GOT3 (cell line): ENCODE data around the gene MYD88.
"Not testable (repeated sequence)": the region's sequence is repeated elsewhere in the genome, so short reads cannot be mapped to it uniquely, and the experiment has no call there.

Experiments
- DNase-seq: peaks from one replicate; lab custom pipeline; 2025; ENCODE audit warnings: mixed read lengths; lab: John Stamatoyannopoulos, UW

The MYD88 gene

GRCh38 chr3:38126121-38126892 lies 12.2 kb upstream of the MYD88 start:
- DNase-seq: no peak

- DNase-seq: no peak
These were observed 10.7 kb upstream of the MYD88 start for GRCh38 chr3:38127611-38128302.

GRCh38 chr3:38128303-38128655 lies 10.2 kb upstream of the MYD88 start:
- DNase-seq: no peak

- no peak for DNase-seq
These were observed 9.4 kb upstream of the MYD88 start for GRCh38 chr3:38129058-38129457.

- DNase-seq: no peak
These were observed 7.8 kb upstream of the MYD88 start for GRCh38 chr3:38130631-38131065.

GRCh38 chr3:38131621-38132369 lies 6.7 kb upstream of the MYD88 start:
- DNase-seq: no peak

GRCh38 chr3:38133209-38133556 lies 5.3 kb upstream of the MYD88 start:
- DNase-seq: no peak

- no peak for DNase-seq
These were observed 4.7 kb upstream of the MYD88 start for GRCh38 chr3:38133557-38134405.

- DNase-seq: not testable (repeated sequence)
These were observed 3.8 kb upstream of the MYD88 start for GRCh38 chr3:38134517-38135143.

GRCh38 chr3:38135621-38136277 lies 2.7 kb upstream of the MYD88 start:
- not testable (repeated sequence) for DNase-seq

GRCh38 chr3:38136393-38136776 lies 2.1 kb upstream of the MYD88 start:
- no peak for DNase-seq

GRCh38 chr3:38136777-38137614 lies 1.5 kb upstream of the MYD88 start, which contains the start of gene ACAA1:
TSS of gene ACAA1 (minus strand) at chr3:38137127. CDS start at chr3:38137035, 92 bp downstream.
- DNase-seq: peak; percentile 91

GRCh38 chr3:38137615-38138348 lies 679 bp upstream of the MYD88 start:
- DNase-seq: peak; percentile 52

- no peak for DNase-seq
These were observed 730 bp downstream of the MYD88 start for GRCh38 chr3:38139191-38139590.

- DNase-seq: no peak
These were observed 1.2 kb downstream of the MYD88 start for GRCh38 chr3:38139652-38140051.

GRCh38 chr3:38140326-38141172 lies 2.1 kb downstream of the MYD88 start:
- no peak for DNase-seq

GRCh38 chr3:38141173-38141951 lies 2.9 kb downstream of the MYD88 start:
- no peak for DNase-seq

- DNase-seq: no peak
These were observed 3.5 kb downstream of the MYD88 start for GRCh38 chr3:38141952-38142273.
